GM06990 (cell line): ENCODE measurements around the gene VPS13D.

ENCODE experiments used
- DNase-seq: peaks from one replicate; pipeline ENCODE4 v3.0.0-alpha.2; 2011; ENCODE audit not compliant: insufficient read length; ENCODE audit errors: extremely low read depth
- H3K27me3 ChIP-seq: replicated peaks from 2 replicates; pipeline ENCODE4 v1.6.0; 2011; ENCODE audit warnings: low read length; ENCODE audit not compliant: control insufficient read depth, insufficient read depth
- H3K36me3 ChIP-seq: 2 replicates; pipeline ENCODE4 v1.5.1; 2011; ENCODE audit warnings: low read length; ENCODE audit not compliant: control insufficient read depth, insufficient read depth
- H3K4me3 ChIP-seq: replicated peaks from 2 replicates; pipeline ENCODE4 v1.5.1; 2011; ENCODE audit warnings: low read depth, mild to moderate bottlenecking, control low read depth, low read length
- CTCF ChIP-seq: IDR thresholded peaks from 2 replicates; pipeline ENCODE4 v1.5.1; 2011; ENCODE audit warnings: low read length, control low read depth, mild to moderate bottlenecking, inconsistent platforms; ENCODE audit not compliant: insufficient read depth, poor library complexity, severe bottlenecking

The VPS13D gene

DNA sequence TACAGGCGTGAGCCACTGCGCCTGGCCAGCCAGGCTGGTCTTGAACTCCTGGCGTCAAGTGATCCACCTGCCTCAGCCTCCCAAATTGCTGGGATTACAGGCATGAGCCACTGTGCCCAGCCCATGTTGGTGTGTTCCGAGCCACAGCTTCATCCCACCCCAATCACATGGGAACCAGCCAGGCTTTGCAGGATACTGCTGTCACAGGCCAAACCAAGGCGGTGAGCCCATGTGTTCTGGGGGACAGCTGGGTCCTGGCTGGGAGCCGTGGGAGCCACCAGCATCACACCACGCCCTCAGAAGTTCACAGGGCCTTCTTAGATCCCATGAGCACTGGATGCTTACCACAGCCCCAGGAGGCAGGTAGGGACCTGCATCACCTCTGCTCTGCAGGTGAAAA, 331.3 kb downstream of the VPS13D start:
- Histone ChIP-seq H3K27me3 (no peaks in the 10 kb centered on the region; the same call in 1 of the 2 replicates), H3K4me3 (no peak overlapping the region), H3K36me3 (no peaks in the 10 kb centered on the region)
- TF ChIP-seq CTCF: no peak
- no peak for DNase-seq
